Myocyte (in vitro differentiated cells): Measurements from ENCODE around the gene MRNIP. TPM values are rescaled to one million over a fixed set of nuclear protein-coding genes. Genes with fewer than 3 reads are reported as not detected.
A peak's percentile ranks its signal among the peaks of the same experiment; 100 is the strongest.

ENCODE experiments used
- DNase-seq: peaks from one replicate; pipeline ENCODE4 v3.0.0-alpha.2; 2012; ENCODE audit warnings: low read depth
- total RNA-seq: library from RNA; depleted of rRNA; stranded (reverse); fragments of >200 nt; gene quantifications from 2 replicates; pipeline ENCODE4 v1.2.3, GENCODE V29; 2014

The MRNIP gene
- total RNA-seq, 1 donor from 2014 or later: 22.5 TPM

DNA sequence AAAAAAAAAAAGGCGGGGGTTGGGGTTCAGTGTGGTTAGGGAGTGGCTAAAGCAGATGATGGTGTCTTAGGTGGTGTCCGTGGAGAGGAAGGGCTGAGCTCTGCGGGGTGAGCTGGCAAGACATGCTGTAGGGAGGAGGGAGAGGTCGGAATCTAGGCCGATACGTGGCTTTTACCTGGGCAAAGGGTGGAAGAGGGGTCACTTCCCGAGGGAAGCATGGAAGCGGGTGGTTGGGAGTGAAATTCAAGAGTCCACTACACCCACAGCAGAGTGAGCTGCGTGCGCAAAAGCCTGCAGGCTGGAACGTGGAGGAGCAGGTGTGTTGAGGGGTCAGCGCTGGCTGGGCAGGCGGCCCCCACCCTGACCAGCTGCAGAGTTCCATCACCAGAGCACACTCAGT is 31.3 kb upstream of the MRNIP start:
- no peak for DNase-seq

DNA sequence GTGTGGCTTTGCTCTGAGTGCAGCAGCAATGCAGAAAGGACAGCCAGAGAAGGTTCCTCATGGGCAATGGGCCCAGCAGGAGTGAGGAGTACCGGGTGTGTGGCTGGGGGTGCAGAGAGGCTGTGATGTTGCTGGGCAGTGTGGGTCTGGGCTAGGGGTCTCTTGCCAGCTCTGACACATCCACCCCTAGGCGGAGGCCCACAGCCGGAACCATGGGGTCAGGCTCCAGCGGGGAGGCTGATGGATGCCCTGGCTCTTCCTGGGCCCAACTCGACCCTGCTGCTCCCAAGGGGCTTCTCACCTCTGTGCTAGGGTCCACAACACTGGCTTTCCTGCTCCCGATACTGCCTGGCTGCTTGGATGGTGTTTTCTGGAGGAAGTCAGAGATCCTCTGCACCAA is 29.2 kb upstream of the MRNIP start:
- no peak for DNase-seq

DNA sequence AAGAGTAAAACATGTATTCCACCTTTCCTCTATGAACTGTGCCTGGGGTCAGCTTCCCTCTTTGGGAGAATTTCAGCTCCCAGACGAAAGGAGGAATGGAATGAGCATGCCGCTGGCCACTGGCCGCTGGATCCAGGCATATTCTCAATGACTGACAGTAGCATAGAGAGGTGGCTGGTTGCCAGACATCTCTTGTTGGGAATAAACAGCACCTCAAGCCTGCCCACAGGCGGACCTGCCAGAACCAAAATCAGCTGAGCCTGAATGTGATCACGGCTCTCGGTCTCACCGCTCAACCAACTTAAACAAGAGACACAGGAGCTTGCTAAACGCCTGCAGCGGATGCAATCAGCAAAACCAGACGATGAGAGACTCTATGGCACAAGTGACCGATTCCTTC is 28.5 kb upstream of the MRNIP start:
- DNase-seq: no peak

- no peak for DNase-seq
These were observed 27.7 kb upstream of the MRNIP start for GRCh38 chr5:179886190-179886911.

GRCh38 chr5:179885491-179886090 is 27.0 kb upstream of the MRNIP start:
- no peak for DNase-seq

DNA sequence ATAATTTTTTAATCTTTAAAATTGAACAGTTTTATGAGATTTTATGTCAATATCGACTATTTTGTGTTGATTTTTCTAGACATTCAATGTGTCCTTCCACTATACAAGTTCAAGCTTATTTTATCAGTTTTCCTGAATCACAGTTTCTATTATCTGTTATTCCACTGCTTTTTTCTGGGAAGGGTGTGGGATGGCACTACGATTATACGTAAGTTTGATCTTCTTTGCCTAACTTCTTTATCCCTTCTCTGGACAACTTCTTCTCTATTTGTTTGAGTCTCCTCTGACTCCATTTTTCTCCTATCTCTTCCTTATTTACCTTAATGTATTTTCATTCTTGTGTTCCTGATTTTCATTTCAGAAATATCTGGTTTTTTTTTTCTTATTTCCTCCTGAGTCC is 24.5 kb upstream of the MRNIP start:
- DNase-seq: no peak

DNA sequence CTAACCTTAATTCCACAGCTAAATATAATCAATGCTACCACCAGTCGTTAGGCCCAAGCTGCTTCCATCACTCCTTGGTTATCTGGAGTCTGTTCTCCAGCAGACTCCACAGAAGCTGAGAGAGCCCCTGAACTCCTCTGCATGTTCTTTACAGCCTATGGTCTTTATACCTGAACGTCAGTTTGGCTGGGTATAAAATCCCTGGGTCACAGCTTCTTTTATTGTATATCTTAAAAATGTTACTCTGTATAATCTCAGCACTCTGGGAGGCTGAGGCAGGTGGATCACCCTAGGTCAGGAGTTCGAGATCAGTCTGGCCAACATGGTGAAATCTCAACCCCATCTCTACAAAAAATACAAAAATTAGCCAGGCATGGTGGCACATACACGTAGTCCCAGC is 23.7 kb upstream of the MRNIP start:
- no peak for DNase-seq

DNA sequence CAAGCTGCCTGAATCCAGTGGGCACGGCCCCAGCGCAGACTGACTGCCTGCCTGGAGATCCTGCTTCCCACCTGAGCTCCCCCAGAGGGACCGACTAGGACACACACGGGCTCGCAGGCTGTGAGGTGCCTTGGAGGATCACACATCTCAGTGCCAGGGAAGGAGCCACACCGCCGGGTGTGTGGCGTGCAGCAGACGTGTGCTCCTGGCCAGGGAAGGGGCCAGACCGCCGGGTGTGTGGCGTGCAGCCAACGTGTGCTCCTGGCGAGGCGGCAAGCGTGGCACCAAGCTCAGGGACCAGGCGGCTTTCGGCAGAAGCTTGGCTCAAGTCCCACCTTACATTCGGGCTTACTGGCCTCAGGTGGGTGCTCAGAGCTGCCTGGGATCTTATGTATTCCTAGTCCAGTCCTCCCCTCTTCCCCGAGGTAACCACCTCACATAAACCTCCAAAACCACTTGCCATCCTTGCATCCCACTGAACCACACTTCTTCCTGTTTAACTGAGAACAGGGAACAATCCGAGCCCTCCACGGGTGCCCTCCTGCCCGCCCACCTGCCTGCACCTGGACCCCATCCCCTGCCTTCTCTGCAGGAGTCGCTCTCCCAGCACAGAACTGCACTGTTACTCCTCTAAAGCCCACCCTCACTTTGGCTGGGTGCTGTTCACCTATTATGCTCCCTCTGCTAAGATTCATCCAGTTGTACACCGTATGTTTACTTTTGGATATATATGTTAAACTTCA is 22.4 kb upstream of the MRNIP start:
- no peak for DNase-seq

GRCh38 chr5:179880066-179880650 is 21.5 kb upstream of the MRNIP start:
- no peak for DNase-seq

DNA sequence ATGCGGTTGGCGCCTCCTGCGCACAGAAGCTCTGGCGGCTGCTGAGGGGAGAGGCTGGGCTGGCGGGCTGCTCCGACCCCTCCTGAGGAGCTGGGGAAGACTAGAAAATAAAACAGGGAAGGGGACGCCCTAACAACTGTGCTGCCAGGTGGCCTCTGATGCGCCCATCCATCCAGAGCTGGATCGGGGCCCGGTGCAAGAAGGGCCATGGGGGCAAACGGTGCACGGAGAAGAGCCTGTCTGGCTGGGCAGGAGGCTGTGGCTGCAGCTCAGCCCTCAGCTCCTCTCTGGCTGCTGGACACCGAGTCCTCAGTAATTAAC is 21.0 kb upstream of the MRNIP start:
- DNase-seq: no peak

DNA sequence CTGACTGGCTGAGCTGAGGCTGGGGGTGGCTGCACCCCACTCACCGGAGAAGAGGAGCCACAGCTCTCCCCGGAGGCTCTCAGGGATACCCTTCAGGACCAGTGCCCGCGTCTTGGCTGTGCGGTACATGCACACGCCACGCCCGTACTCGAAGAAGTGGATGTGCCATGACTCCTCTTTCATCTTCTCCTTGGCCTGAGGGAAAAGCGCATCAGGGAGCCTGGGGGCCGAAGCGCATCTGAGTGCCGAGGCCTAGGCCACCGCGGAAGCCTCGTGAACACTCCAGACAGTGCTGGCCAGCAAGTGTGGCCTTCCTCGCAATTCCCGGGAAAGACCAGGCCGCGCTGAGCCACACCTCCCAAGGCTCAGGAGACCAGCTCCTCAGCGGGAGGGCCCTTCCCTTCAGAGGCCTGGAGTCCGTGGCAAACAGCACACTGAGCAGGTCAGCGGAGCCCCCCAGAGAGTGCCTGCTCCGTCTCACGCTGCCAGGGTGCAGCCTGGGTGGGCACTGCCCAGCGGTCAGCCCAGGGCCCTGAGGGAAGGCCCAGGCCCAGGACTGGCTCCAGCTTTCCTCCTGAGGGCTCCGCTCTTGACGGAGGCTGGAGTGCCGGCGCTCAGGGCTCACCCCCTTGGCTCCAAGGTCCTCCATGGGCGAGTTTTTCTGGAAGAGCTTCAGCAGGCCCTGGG is 20.5 kb upstream of the MRNIP start:
- no peak for DNase-seq

DNA sequence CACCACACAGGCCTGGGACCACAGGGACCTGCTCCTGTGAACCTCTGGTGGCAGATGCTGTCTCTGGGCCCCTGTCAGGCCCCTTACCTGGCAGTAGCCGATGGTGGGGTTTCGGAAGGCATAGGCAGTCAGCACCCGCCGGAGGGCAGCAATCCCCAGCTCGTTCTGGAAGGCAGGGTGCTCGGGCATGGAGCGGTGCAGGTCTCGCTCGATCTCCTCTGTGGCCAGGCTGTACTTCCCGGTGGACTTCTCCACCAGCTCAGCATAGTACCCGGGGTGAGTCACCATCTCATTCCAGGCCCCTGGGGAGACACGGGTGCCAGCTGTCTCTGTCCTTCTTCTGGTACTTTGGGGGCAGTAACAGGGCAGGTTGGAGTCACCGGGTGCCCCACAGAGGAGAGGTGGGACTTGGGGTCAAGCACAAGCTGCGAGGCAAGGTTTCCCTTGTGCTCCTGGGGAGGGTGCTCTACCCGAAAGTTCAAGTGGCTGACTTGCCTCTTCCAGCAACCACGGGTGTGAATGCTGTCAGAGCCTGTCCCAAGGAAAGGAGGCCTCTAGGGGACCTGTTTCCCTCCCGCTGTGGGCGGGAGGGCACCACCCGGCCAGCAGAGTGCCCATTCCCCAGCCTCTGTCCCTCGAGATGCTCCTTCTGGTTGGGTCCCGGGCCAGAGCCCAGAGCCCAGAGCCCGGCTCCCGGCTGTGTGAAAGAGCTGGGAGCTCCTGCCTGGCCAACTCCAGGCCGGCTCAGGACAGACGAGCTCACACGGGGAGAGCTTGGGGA is 19.8 kb upstream of the MRNIP start:
- DNase-seq: peak; percentile 91

DNA sequence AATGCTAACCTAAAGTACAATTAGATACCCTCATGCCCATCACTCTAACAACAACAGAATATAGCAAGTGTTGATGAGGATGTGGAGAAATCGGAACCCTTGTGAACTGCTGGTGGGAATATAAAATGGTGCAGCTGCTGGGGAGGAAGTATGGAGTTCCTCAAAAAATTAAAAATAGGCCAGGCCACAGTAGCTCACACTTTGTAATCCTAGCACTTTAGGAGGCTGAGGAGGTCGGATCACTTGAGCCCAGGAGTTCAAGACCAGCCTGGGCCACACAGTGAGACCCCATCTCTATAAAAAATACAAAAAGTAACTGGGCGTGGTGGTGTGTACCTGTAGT is 18.0 kb upstream of the MRNIP start:
- no peak for DNase-seq

GRCh38 chr5:179875741-179876609 is 17.4 kb upstream of the MRNIP start:
- no peak for DNase-seq

DNA sequence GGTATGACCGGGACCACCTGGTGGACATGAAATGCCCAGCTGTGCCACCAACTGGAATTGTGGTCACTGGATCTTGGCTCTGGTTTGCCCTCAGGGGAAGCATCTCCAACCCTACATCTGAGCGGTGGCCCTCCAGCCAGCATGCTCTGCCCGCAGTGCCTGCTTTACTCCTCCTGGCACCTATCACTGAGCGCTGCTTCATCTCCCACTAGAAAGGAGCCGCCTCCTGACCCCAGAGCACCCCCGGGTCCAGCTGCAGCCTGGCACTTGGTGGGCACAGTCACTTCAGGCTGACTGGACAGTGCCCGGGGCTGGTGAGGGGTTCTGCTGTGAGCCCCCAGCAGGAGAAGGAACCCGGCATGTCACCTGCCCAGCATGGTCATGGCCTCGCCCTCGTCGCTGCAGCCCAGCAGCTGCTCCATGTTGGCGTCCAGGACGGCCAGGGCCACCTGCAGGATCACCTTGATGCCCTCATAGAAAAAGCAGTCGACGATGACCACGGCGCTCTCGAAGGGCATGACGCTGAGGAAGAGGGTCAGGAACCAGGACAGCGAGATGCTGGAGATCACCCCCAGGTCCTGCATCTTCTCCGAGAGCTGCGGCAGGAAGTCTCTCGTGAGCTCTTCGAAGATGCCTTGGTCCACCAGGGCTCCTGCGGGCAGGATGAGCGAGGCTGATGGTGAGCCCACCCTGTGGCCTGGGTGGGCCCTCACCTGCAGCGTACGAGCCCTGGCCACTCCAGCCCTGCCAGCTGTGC is 16.1 kb upstream of the MRNIP start:
- DNase-seq: no peak

GRCh38 chr5:179874136-179874535 is 15.5 kb upstream of the MRNIP start:
- DNase-seq: no peak

DNA sequence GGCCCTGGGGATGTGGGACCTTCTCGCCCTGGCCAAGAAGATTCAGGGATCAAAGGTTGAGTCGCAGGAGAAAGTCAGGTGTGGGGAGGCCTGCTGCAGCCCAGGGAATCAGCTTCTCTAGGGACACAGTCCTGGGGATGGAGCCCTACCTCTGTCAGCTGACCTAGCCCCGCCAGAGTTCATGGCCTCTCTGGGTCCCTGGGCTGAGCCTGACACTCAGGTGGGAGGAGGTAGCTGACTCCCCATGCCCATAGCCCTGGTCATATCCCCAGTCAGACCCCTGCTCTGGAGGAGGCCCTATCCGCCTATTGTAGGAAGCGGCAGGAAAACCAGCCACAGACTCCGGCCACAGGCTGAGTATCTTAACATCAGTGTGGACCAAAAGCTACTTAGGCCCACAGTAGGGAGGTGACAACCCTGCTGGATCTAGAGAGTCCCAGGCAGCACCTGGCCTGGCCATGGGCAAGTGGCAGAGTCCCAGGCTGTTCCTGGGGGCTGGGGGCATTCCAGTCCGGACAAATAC is 15.0 kb upstream of the MRNIP start:
- no peak for DNase-seq

- no peak for DNase-seq
These were observed 14.4 kb upstream of the MRNIP start for GRCh38 chr5:179872828-179873575.
